ENCODE measurements around the gene MYH11. TPM values are rescaled to one million over a fixed set of nuclear protein-coding genes. Genes with fewer than 3 reads are reported as not detected.
A peak's percentile ranks its signal among the peaks of the same experiment; 100 is the strongest.

Gene MYH11
- total and polyA plus RNA-seq, 2 of the 13 experiments (the other 11 are each of a cell fraction or from before 2014, with no cell fraction given) = not detected

- TF ChIP-seq ZNF784 (CRISPR knock-in tag; IDR thresholded peaks at IDR 0.05; ENCODE audit: borderline replicate concordance) (peak; percentile 68; the same call in 1 of the 2 replicates), ZNF496 (CRISPR knock-in tag; IDR thresholded peaks at IDR 0.05; ENCODE audit: insufficient replicate concordance) (no peak), ZNF562 (CRISPR knock-in tag; IDR thresholded peaks at IDR 0.05; ENCODE audit: borderline replicate concordance) (no peak), ONECUT2 (CRISPR knock-in tag; IDR thresholded peaks at IDR 0.05) (no peak), TRIM24 (CRISPR knock-in tag; IDR thresholded peaks at IDR 0.05) (peak; percentile 40), MXD4 (CRISPR knock-in tag; IDR thresholded peaks at IDR 0.05) (peak; percentile 86), YEATS2 (CRISPR knock-in tag; IDR thresholded peaks at IDR 0.05; ENCODE audit: borderline replicate concordance) (peak; percentile 94; the same call in 1 of the 2 replicates), ZNF572 (CRISPR knock-in tag; IDR thresholded peaks at IDR 0.05) (peak; percentile 78; the same call in 1 of the 2 replicates), HIVEP1 (CRISPR knock-in tag; IDR thresholded peaks at IDR 0.05) (peak; percentile 92; the same call in 1 of the 2 replicates), E2F2 (CRISPR knock-in tag; IDR thresholded peaks at IDR 0.05; ENCODE audit: borderline replicate concordance) (0 out of 2 replicates have a peak, but pooled peaks have one; percentile 45), ZNF589 (CRISPR knock-in tag; conservative IDR thresholded peaks at IDR 0.05) (0 out of 2 replicates have a peak, but pooled peaks have one; percentile 15), ISL2 (CRISPR knock-in tag; IDR thresholded peaks at IDR 0.05) (peak; percentile 96), ZNF619 (CRISPR knock-in tag; IDR thresholded peaks at IDR 0.05) (no peak), ZNF724P (CRISPR knock-in tag; IDR thresholded peaks at IDR 0.05; ENCODE audit: borderline replicate concordance) (no peak; the same call in 1 of the 2 replicates), ATM (IDR thresholded peaks at IDR 0.05; ENCODE audit: borderline replicate concordance) (peak; percentile 85; the same call in 1 of the 2 replicates), ZNF33B (CRISPR knock-in tag; IDR thresholded peaks at IDR 0.05) (peak; percentile 65; the same call in 1 of the 2 replicates), MATR3 (CRISPR knock-in tag; IDR thresholded peaks at IDR 0.05) (no peak), NFE2 (CRISPR knock-in tag; IDR thresholded peaks at IDR 0.05) (no peak), HIC2 (CRISPR knock-in tag; IDR thresholded peaks at IDR 0.05; ENCODE audit: low read depth) (peak; percentile 73; the same call in 1 of the 2 replicates), ZKSCAN1 (IDR thresholded peaks at IDR 0.05; ENCODE audit: low read length) (no peak)
- TF ChIP-seq, protein P1, sequence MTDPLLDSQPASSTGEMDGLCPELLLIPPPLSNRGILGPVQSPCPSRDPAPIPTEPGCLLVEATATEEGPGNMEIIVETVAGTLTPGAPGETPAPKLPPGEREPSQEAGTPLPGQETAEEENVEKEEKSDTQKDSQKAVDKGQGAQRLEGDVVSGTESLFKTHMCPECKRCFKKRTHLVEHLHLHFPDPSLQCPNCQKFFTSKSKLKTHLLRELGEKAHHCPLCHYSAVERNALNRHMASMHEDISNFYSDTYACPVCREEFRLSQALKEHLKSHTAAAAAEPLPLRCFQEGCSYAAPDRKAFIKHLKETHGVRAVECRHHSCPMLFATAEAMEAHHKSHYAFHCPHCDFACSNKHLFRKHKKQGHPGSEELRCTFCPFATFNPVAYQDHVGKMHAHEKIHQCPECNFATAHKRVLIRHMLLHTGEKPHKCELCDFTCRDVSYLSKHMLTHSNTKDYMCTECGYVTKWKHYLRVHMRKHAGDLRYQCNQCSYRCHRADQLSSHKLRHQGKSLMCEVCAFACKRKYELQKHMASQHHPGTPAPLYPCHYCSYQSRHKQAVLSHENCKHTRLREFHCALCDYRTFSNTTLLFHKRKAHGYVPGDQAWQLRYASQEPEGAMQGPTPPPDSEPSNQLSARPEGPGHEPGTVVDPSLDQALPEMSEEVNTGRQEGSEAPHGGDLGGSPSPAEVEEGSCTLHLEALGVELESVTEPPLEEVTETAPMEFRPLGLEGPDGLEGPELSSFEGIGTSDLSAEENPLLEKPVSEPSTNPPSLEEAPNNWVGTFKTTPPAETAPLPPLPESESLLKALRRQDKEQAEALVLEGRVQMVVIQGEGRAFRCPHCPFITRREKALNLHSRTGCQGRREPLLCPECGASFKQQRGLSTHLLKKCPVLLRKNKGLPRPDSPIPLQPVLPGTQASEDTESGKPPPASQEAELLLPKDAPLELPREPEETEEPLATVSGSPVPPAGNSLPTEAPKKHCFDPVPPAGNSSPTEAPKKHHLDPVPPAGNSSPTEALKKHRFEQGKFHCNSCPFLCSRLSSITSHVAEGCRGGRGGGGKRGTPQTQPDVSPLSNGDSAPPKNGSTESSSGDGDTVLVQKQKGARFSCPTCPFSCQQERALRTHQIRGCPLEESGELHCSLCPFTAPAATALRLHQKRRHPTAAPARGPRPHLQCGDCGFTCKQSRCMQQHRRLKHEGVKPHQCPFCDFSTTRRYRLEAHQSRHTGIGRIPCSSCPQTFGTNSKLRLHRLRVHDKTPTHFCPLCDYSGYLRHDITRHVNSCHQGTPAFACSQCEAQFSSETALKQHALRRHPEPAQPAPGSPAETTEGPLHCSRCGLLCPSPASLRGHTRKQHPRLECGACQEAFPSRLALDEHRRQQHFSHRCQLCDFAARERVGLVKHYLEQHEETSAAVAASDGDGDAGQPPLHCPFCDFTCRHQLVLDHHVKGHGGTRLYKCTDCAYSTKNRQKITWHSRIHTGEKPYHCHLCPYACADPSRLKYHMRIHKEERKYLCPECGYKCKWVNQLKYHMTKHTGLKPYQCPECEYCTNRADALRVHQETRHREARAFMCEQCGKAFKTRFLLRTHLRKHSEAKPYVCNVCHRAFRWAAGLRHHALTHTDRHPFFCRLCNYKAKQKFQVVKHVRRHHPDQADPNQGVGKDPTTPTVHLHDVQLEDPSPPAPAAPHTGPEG (CRISPR knock-in tag; IDR thresholded peaks at IDR 0.05) = peak; percentile 91
Measured at GRCh38 chr16:15672514-15673167, 184.2 kb downstream of the MYH11 start (continued).

All from HepG2 (cell line).